ENCODE data around the gene PPA2. TPM values are rescaled to one million over a fixed set of nuclear protein-coding genes. Genes with fewer than 3 reads are reported as not detected.

The PPA2 gene
- total RNA-seq (ENCODE audit: low replicate concordance) = 49.8 and 63.3 TPM in 2 replicates

DNA sequence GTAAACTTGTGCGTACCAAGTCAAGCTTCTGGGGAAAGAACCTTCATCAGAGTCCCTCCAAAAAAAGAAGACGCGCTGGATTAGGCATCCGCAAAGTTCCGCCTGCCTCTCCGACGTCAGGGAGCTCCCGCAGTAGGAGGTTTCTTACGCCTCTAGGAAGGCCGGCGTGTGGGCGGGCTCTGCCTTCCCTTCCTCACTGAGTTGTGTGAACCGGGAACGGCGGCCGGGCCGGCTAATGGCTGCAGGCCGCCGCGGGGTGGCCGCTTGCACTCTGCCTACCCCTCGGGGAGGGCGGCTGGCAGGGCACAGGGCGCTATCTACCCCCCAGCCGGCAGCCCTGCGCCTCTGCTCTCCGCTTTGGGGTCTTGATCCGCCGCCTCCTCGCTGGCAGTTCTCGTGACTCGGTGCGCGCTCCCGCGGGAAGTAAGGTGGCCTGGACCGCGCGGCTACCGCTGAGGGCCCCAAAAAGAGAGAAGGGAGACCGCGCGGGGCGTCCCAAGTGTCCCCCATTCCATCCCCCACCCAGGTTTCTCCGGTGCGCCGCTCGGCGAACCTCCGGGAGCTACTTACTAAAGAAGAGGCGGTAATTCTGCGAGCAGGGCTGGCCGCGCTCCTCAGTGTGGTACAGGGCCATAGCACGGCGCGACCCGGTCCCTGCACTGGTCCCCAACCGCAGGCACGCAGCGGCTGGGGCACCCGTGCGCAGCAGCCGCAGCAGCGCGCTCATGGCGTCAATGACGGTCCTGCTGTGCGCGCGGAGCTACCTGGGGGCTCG lies at the start of gene PPA2:
PPA2 (minus strand) TSS at position 739 of the 775 bp plus-strand sequence; CDS start at position 727, 12 bp downstream.

Other genes starting within 250 kb of the PPA2 start
- not detected in 2 replicates for gene ARHGEF38, start 78.6 kb upstream of the PPA2 start, total RNA-seq (ENCODE audit: low replicate concordance)
- gene INTS12, start 234.6 kb upstream of the PPA2 start, total RNA-seq (ENCODE audit: low replicate concordance) = 6.1 and 13.3 TPM in 2 replicates
- gene GSTCD, start 234.7 kb upstream of the PPA2 start, total RNA-seq (ENCODE audit: low replicate concordance) = 4.9 and 7.7 TPM in 2 replicates